Measurements from ENCODE around the gene MRPL10.

DNA sequence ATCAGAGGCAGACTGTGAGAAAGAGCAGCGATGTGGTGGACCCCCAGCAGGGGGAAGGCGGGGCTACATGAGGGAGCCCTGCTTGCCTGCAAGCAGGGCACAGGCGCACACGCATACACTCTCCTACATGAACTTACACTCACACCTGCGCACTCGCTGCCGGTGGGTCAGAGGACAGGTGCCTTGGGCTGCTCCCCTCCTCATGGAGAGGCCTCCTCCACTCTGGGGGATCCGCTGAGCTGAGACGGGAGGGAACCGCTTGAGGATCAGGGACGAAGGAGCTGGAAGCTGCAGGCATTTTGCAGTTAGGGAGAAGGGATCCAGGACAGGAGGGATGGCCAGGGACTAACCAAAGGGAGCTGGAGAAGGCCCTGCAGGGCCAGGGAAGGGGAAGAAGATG, 23.9 kb downstream of the MRPL10 start:
- TF ChIP-seq, protein P1, sequence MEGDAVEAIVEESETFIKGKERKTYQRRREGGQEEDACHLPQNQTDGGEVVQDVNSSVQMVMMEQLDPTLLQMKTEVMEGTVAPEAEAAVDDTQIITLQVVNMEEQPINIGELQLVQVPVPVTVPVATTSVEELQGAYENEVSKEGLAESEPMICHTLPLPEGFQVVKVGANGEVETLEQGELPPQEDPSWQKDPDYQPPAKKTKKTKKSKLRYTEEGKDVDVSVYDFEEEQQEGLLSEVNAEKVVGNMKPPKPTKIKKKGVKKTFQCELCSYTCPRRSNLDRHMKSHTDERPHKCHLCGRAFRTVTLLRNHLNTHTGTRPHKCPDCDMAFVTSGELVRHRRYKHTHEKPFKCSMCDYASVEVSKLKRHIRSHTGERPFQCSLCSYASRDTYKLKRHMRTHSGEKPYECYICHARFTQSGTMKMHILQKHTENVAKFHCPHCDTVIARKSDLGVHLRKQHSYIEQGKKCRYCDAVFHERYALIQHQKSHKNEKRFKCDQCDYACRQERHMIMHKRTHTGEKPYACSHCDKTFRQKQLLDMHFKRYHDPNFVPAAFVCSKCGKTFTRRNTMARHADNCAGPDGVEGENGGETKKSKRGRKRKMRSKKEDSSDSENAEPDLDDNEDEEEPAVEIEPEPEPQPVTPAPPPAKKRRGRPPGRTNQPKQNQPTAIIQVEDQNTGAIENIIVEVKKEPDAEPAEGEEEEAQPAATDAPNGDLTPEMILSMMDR (conservative IDR thresholded peaks at IDR 0.05; ENCODE audit: low read depth, low read length) = no peak
- no peak for TF ChIP-seq EZH2phosphoT487 (IDR thresholded peaks at IDR 0.05; ENCODE audit: borderline replicate concordance, low read length)

All from PC-3 (cell line).